GM10266 (cell line): Measurements from ENCODE around the gene COMMD2.

Experiments
- DNase-seq: peaks from one replicate; pipeline ENCODE4 v3.0.0; 2012; ENCODE audit errors: extremely low spot score
- CTCF ChIP-seq: IDR thresholded peaks from 2 replicates; pipeline ENCODE4 v1.5.1; 2012; ENCODE audit warnings: mild to moderate bottlenecking, low read depth; ENCODE audit not compliant: control insufficient read depth, insufficient read depth; ENCODE audit errors: missing control alignments

COMMD2 gene

GRCh38 chr3:149763565-149764195 lies 11.4 kb upstream of the COMMD2 start:
- no peak for TF ChIP-seq CTCF
- DNase-seq = no peak

GRCh38 chr3:149753717-149754116 lies 1.4 kb upstream of the COMMD2 start:
- no peak for DNase-seq
- no peak for TF ChIP-seq CTCF

- no peak for TF ChIP-seq CTCF
These were observed 473 bp upstream of the COMMD2 start for GRCh38 chr3:149752788-149753136.

GRCh38 chr3:149751551-149751950 lies 738 bp downstream of the COMMD2 start:
- no peak for TF ChIP-seq CTCF
- DNase-seq = no peak

More at GRCh38 chr3:149752788-149753136, 473 bp upstream of the COMMD2 start:
- no peak for DNase-seq

GRCh38 chr3:149744606-149745005 lies 7.7 kb downstream of the COMMD2 start:
- TF ChIP-seq CTCF = no peak
- DNase-seq = no peak

- no peak for TF ChIP-seq CTCF
- no peak for DNase-seq
These were observed 8.1 kb downstream of the COMMD2 start for GRCh38 chr3:149744151-149744550.

GRCh38 chr3:149739396-149739795 lies 12.9 kb downstream of the COMMD2 start:
- no peak for DNase-seq
- no peak for TF ChIP-seq CTCF
